ENCODE data around the gene DUSP19. TPM values are rescaled to one million over a fixed set of nuclear protein-coding genes. Genes with fewer than 3 reads are reported as not detected.
A peak's percentile ranks its signal among the peaks of the same experiment; 100 is the strongest.

DUSP19 gene
- total and polyA plus RNA-seq, 2 of the 13 experiments (the other 11 are each of a cell fraction or from before 2014, with no cell fraction given), result 1.3 to 1.9 TPM

DNA sequence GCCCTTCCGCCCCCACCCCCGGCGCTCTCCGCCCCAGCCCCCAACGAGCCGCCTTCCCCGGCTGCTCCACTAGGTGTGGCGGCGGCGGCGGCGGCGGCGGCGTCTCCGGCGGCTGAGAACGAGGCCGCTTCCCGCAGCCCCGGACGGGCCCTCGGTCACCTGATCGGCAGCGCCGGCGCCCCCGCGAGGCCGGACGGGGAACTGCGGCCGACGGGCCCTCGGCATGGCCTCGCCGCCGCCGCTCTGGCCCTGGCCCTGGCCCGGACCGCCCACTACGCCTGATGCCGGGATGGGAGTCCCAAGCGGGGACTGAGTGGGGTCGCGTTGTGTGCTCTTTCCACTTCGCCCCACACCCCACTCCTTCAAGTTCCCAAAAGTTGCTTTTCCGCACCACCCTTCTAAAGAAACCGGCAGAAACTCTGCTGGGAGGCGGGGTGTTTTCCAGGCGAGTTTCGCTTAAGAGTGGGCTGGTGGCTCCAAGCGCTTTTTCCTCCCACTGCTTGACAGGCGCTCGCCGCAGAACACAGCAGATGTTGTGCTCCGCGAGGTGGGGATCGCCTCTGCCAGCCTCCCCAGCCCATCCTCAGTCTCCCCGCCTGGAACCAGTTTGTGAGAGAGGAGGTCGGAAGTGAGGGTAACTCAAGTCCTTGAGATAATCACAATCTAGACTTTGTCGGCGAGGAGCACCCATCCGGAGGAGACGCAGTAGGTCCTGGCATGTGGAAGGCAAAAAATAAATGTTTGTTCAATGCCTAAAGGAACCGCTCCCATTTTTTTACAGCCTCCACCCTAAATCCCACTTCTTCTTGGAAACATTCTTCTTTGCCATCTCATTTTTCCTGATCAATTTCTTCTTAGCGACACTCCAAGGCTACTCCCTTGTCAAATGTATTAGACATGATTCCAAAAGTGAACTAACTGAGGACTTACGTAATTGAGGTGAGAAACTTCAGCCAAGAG is 39.9 kb upstream of the DUSP19 start, which contains the start of gene NCKAP1 (continued):
- 0 out of 2 replicates have a peak, but pooled peaks have one; percentile 20 for TF ChIP-seq ATF3 (CRISPR knock-in tag; IDR thresholded peaks at IDR 0.05)
- no peak for TF ChIP-seq RCOR2 (CRISPR knock-in tag; IDR thresholded peaks at IDR 0.05)
- TF ChIP-seq, protein P1, sequence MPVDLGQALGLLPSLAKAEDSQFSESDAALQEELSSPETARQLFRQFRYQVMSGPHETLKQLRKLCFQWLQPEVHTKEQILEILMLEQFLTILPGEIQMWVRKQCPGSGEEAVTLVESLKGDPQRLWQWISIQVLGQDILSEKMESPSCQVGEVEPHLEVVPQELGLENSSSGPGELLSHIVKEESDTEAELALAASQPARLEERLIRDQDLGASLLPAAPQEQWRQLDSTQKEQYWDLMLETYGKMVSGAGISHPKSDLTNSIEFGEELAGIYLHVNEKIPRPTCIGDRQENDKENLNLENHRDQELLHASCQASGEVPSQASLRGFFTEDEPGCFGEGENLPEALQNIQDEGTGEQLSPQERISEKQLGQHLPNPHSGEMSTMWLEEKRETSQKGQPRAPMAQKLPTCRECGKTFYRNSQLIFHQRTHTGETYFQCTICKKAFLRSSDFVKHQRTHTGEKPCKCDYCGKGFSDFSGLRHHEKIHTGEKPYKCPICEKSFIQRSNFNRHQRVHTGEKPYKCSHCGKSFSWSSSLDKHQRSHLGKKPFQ (CRISPR knock-in tag; IDR thresholded peaks at IDR 0.05; ENCODE audit: insufficient replicate concordance), result no peak
- peak; percentile 19; the same call in 1 of the 2 replicates for TF ChIP-seq ELF3 (CRISPR knock-in tag; IDR thresholded peaks at IDR 0.05)
- TF ChIP-seq ZNF274 (CRISPR knock-in tag; IDR thresholded peaks at IDR 0.05), result peak; percentile 26; the same call in 1 of the 2 replicates
- TF ChIP-seq NFATC3 (CRISPR knock-in tag; IDR thresholded peaks at IDR 0.05), result peak; percentile 65; the same call in 1 of the 2 replicates
- TF ChIP-seq, protein P2, sequence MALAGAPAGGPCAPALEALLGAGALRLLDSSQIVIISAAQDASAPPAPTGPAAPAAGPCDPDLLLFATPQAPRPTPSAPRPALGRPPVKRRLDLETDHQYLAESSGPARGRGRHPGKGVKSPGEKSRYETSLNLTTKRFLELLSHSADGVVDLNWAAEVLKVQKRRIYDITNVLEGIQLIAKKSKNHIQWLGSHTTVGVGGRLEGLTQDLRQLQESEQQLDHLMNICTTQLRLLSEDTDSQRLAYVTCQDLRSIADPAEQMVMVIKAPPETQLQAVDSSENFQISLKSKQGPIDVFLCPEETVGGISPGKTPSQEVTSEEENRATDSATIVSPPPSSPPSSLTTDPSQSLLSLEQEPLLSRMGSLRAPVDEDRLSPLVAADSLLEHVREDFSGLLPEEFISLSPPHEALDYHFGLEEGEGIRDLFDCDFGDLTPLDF (CRISPR knock-in tag; IDR thresholded peaks at IDR 0.05), result no peak
- TF ChIP-seq NFKB2 (CRISPR knock-in tag; IDR thresholded peaks at IDR 0.05; ENCODE audit: borderline replicate concordance), result peak; percentile 56; the same call in 1 of the 2 replicates
- no peak for TF ChIP-seq ETV6 (CRISPR knock-in tag; conservative IDR thresholded peaks at IDR 0.05)
- TF ChIP-seq ZFP36L1 (CRISPR knock-in tag; IDR thresholded peaks at IDR 0.05), result no peak; the same call in 1 of the 2 replicates
- no peak for TF ChIP-seq KLF11 (CRISPR knock-in tag; IDR thresholded peaks at IDR 0.05)
- no peak for TF ChIP-seq HDAC2 (CRISPR knock-in tag; IDR thresholded peaks at IDR 0.05)
- peak; percentile 91 for TF ChIP-seq SALL2 (CRISPR knock-in tag; IDR thresholded peaks at IDR 0.05)
- no peak for TF ChIP-seq RXRB (CRISPR knock-in tag; IDR thresholded peaks at IDR 0.05; ENCODE audit: borderline replicate concordance)
- TF ChIP-seq ZNF615 (CRISPR knock-in tag; IDR thresholded peaks at IDR 0.05; ENCODE audit: borderline replicate concordance), result no peak
- no peak for TF ChIP-seq HOXA7 (CRISPR knock-in tag; IDR thresholded peaks at IDR 0.05)
- no peak for TF ChIP-seq ZHX2 (IDR thresholded peaks at IDR 0.05; ENCODE audit: low read depth)
- 0 out of 2 replicates have a peak, but pooled peaks have one; percentile 74 for TF ChIP-seq ZHX2 (CRISPR knock-in tag; IDR thresholded peaks at IDR 0.05; ENCODE audit: borderline replicate concordance)
- TF ChIP-seq TBL1XR1 (IDR thresholded peaks at IDR 0.05; ENCODE audit: borderline replicate concordance, low read length, partially characterized antibody), result no peak
- TF ChIP-seq ZNF333 (CRISPR knock-in tag; IDR thresholded peaks at IDR 0.05; ENCODE audit: borderline replicate concordance), result peak; percentile 86; the same call in 1 of the 2 replicates
